OCI-M2 (cell line): ENCODE measurements around the gene SFR1.
A peak's percentile ranks its signal among the peaks of the same experiment; 100 is the strongest.

Experiments
- DNase-seq: peaks from one replicate; lab custom pipeline; 2025; ENCODE audit not compliant: unreplicated experiment; lab: John Stamatoyannopoulos, UW

The SFR1 gene

GRCh38 chr10:104121485-104122224 is at the start of gene SFR1:
Gene SFR1 (plus strand): TSS chr10:104122171. CDS start chr10:104122184, 13 bp downstream.
- peak; percentile 80 for DNase-seq

- no peak for DNase-seq
These were observed 49.2 kb upstream of the SFR1 start for GRCh38 chr10:104072786-104073185.

GRCh38 chr10:104074505-104074904 is 47.5 kb upstream of the SFR1 start:
- DNase-seq = no peak

GRCh38 chr10:104076743-104077160 is 45.2 kb upstream of the SFR1 start:
- no peak for DNase-seq

- DNase-seq = no peak
These were observed 44.7 kb upstream of the SFR1 start for GRCh38 chr10:104077247-104077646.

- no peak for DNase-seq
These were observed 44.3 kb upstream of the SFR1 start for GRCh38 chr10:104077663-104078151.

GRCh38 chr10:104080762-104081161 is 41.2 kb upstream of the SFR1 start:
- no peak for DNase-seq

- DNase-seq = no peak
These were observed 40.0 kb upstream of the SFR1 start for GRCh38 chr10:104081998-104082397.

- no peak for DNase-seq
These were observed 37.4 kb upstream of the SFR1 start for GRCh38 chr10:104084482-104085142.

GRCh38 chr10:104085801-104086400 is 36.1 kb upstream of the SFR1 start, which contains the start of gene COL17A1:
Gene COL17A1 (minus strand): TSS chr10:104085880. CDS start chr10:104080673, 5,207 bp downstream.
- no peak for DNase-seq

GRCh38 chr10:104088239-104088638 is 33.7 kb upstream of the SFR1 start:
- no peak for DNase-seq

- no peak for DNase-seq
These were observed 32.4 kb upstream of the SFR1 start for GRCh38 chr10:104089621-104090020.

- DNase-seq = no peak
These were observed 31.4 kb upstream of the SFR1 start for GRCh38 chr10:104090611-104091010.

GRCh38 chr10:104092749-104093148 is 29.2 kb upstream of the SFR1 start:
- no peak for DNase-seq

GRCh38 chr10:104096692-104097091 is 25.3 kb upstream of the SFR1 start:
- DNase-seq = no peak

- no peak for DNase-seq
These were observed 23.5 kb upstream of the SFR1 start for GRCh38 chr10:104098358-104098925.

- DNase-seq = no peak
These were observed 22.7 kb upstream of the SFR1 start for GRCh38 chr10:104099269-104099668.

GRCh38 chr10:104099941-104100340 is 22.0 kb upstream of the SFR1 start:
- DNase-seq = no peak

- DNase-seq = no peak
These were observed 21.2 kb upstream of the SFR1 start for GRCh38 chr10:104100795-104101194.

GRCh38 chr10:104101902-104102301 is 20.1 kb upstream of the SFR1 start:
- no peak for DNase-seq

GRCh38 chr10:104103956-104104355 is 18.0 kb upstream of the SFR1 start:
- no peak for DNase-seq

- DNase-seq = no peak
These were observed 17.6 kb upstream of the SFR1 start for GRCh38 chr10:104104418-104104817.
